Ovary (tissue), 9 donors: Measurements from ENCODE around the gene LIG4. TPM values are rescaled to one million over a fixed set of nuclear protein-coding genes. Genes with fewer than 3 reads are reported as not detected.

Source experiments
- DNase-seq, 5 donors: peaks; one replicate each; pipeline ENCODE4 v3.0.0-alpha.2; 2019 to 2020
- H3K27ac ChIP-seq, 2 donors: fragments of 200-600 bp; one replicate each; pipeline versions ENCODE4 v1.5.1 to v1.8.0; 2019 to 2022
- H3K27me3 ChIP-seq: fragments of 200-600 bp; one replicate; pipeline ENCODE4 v1.8.0; 2022
- H3K36me3 ChIP-seq: fragments of 200-600 bp; sonication (generic); one replicate; pipeline ENCODE4 v1.5.1; 2019
- H3K4me1 ChIP-seq: one replicate; pipeline ENCODE4 v1.8.1; 2013; ENCODE audit warnings: mild to moderate bottlenecking, moderate library complexity; ENCODE audit not compliant: insufficient read depth
- H3K4me3 ChIP-seq: fragments of 200-600 bp; sonication (generic); one replicate; pipeline ENCODE4 v1.5.1; 2017
- H3K9me3 ChIP-seq, 2 donors: fragments of 200-600 bp in 1 of 2; sonication (generic) in 1 of 2; one replicate each; pipeline versions ENCODE4 v1.5.1 to v1.8.1; 2013 to 2019; ENCODE audit warnings: mild to moderate bottlenecking in 1 of 2, moderate library complexity in 1 of 2
- CTCF ChIP-seq, 3 donors: fragments of 450-650 bp in 2 of 3; fragments of 200-600 bp in 1 of 3; IDR thresholded peaks; one replicate each; pipeline versions ENCODE4 v1.5.1 to v1.8.0; 2016 to 2022; ENCODE audit warnings: antibody characterized with exemption in 3 of 3, mild to moderate bottlenecking in 1 of 3
- EP300 ChIP-seq: sonication (generic); formaldehyde crosslinking; IDR thresholded peaks from one replicate; pipeline ENCODE4 v1.6.1; 2017; ENCODE audit warnings: antibody characterized with exemption
- POLR2A ChIP-seq: fragments of 450-650 bp; IDR thresholded peaks from one replicate; pipeline ENCODE4 v1.6.1; 2017; ENCODE audit warnings: antibody characterized with exemption, mild to moderate bottlenecking, moderate library complexity
- WGBS, 3 donors: extraction: QIAGEN DNeasy Blood & Tissue Kit in 1 of 3; methylation state at CpG; one replicate each; pipeline versions ENCODE4 v1.1.5 to v1.1.7; 2013 to 2017; 5-methylcytosine and 5-hydroxymethylcytosine counted together
- intact Hi-C, 4 donors: fragments of 100-400 bp; cut with DNase I; formaldehyde crosslinking; loops; one replicate each; pipeline versions ENCODE4 v1.11.0 to v1.15.1; 2022 to 2023
- polyA plus RNA-seq, 2 donors: library from polyadenylated mRNA; stranded (reverse); fragments of 200-250 nt in 1 of 2; fragments of 350-450 nt in 1 of 2; fragmentation: Illumina TruSeq in 1 of 2; extraction: RNeasy Lipid Tissue Mini Kit (QIAGEN cat#74804) in 1 of 2; gene quantifications; one replicate each; pipeline ENCODE4 v1.2.3, GENCODE V29; 2013 to 2014
- total RNA-seq, 7 donors: library from RNA; depleted of rRNA in 2 of 7; stranded (reverse); fragments of >200 nt in 2 of 7; fragmentation: NEBNext Ultra II Directional in 3 of 7; extraction: Animal tissue kit (Norgen Biotek cat#: 25700) in 3 of 7; gene quantifications; one replicate each; pipeline versions ENCODE4 v1.1.0 to v1.2.4, GENCODE V29; 2016 to 2023
- donor health status: DM: no; HTN: no; CAD: no; lungs with moderate emphysema.
- donor health status: DM: no; HTN: no; CAD: no.
- donor health status: Bipolar disorder and iron deficiency.
- donor health status: DM: yes; HTN: yes; CAD: no.
- donor health status: DM: no; HTN: no; CAD: no.
- donor health status: DM: yes; HTN: yes; CAD: no.

LIG4 gene
- total and polyA plus RNA-seq, 9 donors: 3.5 to 7.2 (median 5.1) TPM

GRCh38 chr13:108230377-108230776 lies 15.0 kb upstream of the LIG4 start:
- Histone ChIP-seq H3K4me1 (peaks cover 2% of the 10 kb centered on the region), H3K27me3 (no peaks in the 10 kb centered on the region), H3K36me3 (no peaks in the 10 kb centered on the region), H3K27ac (no peak overlapping the region), H3K9me3 (no peaks in the 10 kb centered on the region), H3K4me3 (no peak overlapping the region)
- TF ChIP-seq EP300 (no peak), CTCF (IDR thresholded peaks at IDR 0.05) (no peak), POLR2A (no peak)
- intact Hi-C loops: no loop called here
- no peak for DNase-seq

- Histone ChIP-seq H3K36me3 (no peaks in the 10 kb centered on the region), H3K4me1 (peaks cover 2% of the 10 kb centered on the region), H3K4me3 (no peak overlapping the region), H3K27me3 (no peaks in the 10 kb centered on the region), H3K9me3 (no peaks in the 10 kb centered on the region), H3K27ac (no peak overlapping the region)
- intact Hi-C loops: no loop called here
- WGBS, 3 donors: 72 to 81% (median 78%) methylated on average over 1 of the region's 1 CpG
- TF ChIP-seq CTCF (IDR thresholded peaks at IDR 0.05) (peak; percentile 42 to 53 (median 49)), POLR2A (no peak), EP300 (no peak)
- no peak for DNase-seq
Measured at GRCh38 chr13:108227651-108228272, 12.4 kb upstream of the LIG4 start.

- Histone ChIP-seq H3K27me3 (no peaks in the 10 kb centered on the region), H3K36me3 (no peaks in the 10 kb centered on the region), H3K4me1 (peaks cover 2% of the 10 kb centered on the region), H3K9me3 (no peaks in the 10 kb centered on the region), H3K27ac (no peak overlapping the region), H3K4me3 (no peak overlapping the region)
- intact Hi-C loops: no loop called here
- TF ChIP-seq POLR2A: no peak
- TF ChIP-seq EP300: no peak
- TF ChIP-seq CTCF (IDR thresholded peaks at IDR 0.05): no peak
- no peak for DNase-seq
- 0 to 6% (median 4%) methylated on average over 1 of the region's 1 CpG for WGBS, 3 donors
Measured at GRCh38 chr13:108226184-108226583, 10.8 kb upstream of the LIG4 start.

GRCh38 chr13:108225440-108225839 lies 10.1 kb upstream of the LIG4 start:
- intact Hi-C loops: no loop called here
- Histone ChIP-seq H3K4me1 (peaks cover 2% of the 10 kb centered on the region), H3K27ac (no peak overlapping the region), H3K36me3 (no peaks in the 10 kb centered on the region), H3K4me3 (no peak overlapping the region), H3K27me3 (no peaks in the 10 kb centered on the region), H3K9me3 (no peaks in the 10 kb centered on the region)
- WGBS, 3 donors: 69 to 91% (median 81%) methylated on average over 1 of the region's 1 CpG
- no peak for TF ChIP-seq EP300
- TF ChIP-seq CTCF (IDR thresholded peaks at IDR 0.05): no peak
- TF ChIP-seq POLR2A: no peak
- DNase-seq: no peak
